HG03354 (cell line): ENCODE data around the gene KCNIP1.

Experiments used
- ATAC-seq: cut with Tn5 transposase; IDR thresholded peaks from one replicate; pipeline ENCODE4 v1.9.1; 2021; ENCODE audit warnings: mild to moderate bottlenecking; ENCODE audit not compliant: unreplicated experiment, poor library complexity, severe bottlenecking

Gene KCNIP1

DNA sequence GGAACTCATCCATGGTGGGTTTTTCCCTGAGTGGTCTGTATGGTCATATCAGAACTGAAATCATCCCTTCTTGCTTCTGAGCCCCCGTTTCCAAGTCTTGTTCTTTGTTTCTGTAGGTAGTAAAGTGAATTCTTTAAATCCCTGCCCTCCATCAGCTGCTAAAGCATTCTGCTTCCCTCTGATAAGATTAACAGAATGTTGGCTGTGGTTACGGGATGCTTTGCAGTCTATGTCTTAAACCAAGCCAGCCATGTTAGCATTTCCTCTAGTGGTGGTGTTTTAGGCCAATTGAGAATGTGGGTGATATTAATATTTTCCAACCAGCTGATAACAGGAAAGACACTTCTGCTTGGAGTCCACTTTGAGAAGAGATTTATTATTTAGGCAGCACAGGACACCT is 22.0 kb upstream of the KCNIP1 start:
- ATAC-seq: no peak

DNA sequence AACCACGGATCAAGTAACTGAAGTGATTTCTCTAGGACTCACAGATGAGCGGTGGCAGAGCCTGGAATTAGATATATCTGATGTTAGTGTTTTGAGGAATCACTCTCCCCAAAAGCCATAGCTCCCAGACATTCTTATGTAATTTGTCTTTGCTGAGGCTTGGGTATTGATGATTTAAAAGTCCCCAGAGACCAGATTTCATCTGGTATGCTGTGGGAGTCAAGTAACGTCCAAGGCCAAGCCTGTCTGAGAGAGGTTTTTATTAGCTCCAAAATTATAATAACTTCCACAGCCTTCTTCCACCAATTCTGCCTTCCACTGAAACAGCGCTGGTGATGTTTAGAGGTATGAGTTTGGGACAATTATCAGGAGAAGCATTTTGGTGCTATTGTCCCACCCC is 21.3 kb upstream of the KCNIP1 start:
- ATAC-seq: no peak

DNA sequence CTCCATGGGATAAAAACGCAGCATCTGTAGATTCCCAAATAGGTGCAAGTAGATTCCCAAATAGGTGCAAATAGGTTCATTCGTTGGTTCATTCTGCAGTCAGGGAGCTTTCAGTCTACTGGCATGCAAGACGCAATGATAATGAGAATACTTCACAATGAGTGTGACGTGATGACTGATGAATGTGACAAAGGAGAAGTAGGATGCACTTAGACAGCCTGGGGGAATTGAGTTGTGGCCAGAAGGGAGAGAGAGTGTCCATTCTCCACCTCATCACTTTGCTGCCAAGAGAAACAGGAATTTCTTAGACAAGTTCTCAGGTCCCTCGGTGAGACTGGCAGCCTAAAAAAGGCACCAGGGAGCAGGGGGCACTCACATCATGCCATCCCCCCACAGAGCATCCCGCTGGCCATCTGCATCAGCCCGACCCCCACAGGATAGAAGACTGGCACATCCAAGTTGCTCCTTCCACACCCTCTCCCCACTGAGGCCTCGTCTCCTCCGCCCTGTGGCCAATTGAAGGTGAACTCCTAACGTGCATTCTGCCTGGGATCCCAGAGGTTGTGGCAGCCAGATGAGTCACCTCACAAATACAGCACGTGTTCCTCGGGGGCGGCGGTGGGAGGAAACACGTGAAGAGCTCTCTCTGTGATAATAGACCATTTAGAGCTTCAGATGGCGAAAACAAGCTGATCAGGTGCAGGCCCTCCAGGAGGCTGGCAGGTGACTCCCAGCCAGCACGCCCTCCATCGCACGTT is 19.9 kb upstream of the KCNIP1 start:
- no peak for ATAC-seq

DNA sequence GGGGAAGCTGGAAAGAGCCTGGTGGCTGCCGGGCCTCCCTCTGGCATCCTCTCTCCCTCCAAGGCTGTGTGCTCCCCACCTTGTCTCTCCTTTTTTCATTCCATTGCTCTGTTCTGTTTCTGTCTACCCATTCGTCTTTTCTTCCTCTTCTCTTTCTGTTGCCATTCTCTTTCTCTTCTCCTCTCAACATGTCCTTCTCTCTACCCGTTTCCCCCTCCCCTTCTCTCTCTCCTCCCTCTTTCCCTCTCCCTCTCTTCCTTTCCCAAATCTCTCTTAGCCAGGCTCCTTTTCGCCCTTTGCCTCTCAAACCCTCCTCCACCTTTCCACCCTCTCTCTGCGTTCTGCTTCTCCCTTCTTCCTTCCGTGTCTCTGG is 19.4 kb upstream of the KCNIP1 start:
- ATAC-seq: no peak

DNA sequence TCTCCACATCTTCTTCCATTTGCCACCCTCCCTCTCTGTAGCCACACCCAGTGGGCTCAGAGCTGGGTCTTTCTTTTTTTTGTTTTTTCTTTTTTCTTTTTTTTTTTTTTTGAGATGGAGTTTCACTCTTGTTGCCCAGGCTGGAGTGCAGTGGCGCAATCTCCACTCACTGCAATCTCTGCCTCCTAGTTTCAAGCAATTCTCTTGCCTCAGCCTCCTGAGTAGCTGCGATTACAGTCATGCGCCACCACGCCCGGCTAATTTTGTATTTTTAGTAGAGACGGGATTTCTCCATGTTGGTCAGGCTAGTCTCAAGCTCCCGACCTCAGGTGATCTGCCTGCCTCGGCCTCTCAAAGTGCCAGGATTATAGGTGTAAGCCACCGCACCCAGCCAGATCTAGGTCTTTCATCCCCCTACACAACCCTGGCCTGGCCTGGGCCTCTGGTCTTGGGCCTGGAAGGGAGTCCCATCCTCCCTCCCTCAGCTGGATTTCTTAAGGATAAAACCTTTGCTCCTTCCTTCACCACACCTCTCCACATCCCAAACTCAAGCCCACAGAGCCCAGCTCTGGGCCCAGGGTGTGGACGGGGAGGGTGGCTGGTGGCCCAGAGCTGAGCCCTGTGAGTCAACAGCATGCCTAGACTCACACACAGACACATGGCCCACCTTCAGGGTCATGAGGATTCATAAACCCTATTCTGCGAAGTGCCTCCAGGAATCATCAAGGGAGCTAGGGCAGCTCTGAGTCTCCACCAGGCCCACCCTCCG is 18.8 kb upstream of the KCNIP1 start:
- no peak for ATAC-seq

DNA sequence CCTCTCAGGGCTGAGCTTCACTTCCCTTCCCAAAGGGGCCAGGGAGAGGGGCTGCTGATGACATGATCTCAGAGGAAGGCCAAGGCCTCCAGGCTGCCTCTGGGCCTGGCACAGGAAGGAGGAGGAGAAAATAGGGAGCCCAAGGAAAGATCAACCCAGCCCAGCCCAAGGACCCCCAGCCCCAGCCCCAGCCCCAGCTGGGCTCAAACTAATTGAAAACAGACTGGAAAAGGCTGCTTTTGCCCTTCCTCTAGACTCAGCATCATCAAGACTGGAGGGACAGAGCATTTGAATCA is 18.3 kb upstream of the KCNIP1 start:
- no peak for ATAC-seq

DNA sequence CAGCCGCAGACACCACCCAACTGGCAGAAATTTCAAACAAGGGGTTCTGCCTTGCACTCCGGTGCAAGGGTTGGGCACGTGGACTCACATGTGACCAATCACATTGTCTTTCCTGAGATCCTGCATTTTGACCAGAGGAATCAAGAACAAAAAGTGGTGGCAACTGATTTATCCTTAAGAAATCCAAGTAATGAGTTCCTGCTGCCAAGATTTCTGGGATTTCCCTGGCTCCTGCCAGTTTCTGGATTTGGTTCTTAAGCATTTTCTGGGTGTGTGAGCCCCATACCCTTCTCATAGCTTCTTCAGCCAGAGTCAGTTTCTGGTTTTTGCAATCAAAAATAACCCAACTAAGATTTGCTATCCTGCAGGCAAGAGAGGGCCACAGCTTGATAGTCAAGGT is 17.4 kb upstream of the KCNIP1 start:
- no peak for ATAC-seq

DNA sequence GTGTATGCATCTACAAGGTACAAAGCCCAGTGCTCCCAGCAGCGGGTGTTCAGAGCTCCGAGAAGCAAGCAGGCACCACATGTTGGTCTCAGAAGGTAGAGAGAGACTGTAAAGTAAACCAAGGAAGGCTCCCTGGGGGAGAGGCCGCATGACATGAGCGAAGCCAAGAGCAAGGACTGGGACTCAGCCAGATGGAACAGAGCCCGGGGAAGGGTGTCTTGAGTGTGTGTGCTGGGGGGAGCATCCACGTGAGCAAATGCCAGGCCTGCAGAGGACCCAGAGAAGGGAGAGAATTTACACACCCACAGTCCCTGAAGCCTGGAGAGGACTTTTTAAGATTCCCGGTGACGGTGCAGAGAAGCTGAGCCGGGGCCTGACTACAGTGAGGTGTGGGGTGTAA is 15.2 kb upstream of the KCNIP1 start:
- ATAC-seq: no peak

DNA sequence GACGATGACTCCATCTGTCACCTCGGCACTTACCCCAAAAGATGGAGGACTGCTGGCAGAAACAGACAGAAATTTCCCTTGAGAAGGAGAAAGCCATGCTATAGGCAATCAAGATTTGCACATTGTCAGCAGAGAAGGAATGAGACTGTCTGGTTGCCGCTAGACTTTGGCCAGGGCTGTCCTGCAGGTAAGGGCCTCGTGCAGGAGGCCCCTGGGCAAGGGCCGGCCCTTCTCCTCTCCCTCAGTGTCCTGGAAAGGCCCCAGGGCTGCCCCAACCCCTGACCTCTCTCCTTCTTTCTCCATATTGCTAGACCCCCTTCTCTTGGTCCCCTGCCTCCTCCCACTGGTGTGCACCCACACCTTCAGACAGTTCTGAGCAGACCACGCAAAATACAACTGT is 14.6 kb upstream of the KCNIP1 start:
- ATAC-seq: no peak

DNA sequence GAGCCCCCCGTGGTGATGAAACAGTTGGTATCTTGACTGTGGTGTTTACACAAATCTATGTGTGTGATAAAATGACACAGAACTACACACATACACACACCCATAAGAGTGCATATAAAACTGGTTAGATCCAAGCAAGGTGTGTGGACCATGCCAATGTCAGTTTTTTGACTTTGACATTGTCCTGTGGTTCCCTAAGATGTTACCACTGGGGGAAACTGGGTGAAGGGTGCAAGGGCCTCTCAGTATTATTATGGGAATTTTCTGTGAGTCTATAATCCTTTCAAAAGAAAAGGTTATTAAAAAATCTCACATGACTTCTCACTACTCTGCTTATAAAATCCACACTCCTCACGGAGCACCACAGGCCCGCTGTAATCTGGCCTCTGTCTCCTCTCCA is 13.4 kb upstream of the KCNIP1 start:
- ATAC-seq: no peak

DNA sequence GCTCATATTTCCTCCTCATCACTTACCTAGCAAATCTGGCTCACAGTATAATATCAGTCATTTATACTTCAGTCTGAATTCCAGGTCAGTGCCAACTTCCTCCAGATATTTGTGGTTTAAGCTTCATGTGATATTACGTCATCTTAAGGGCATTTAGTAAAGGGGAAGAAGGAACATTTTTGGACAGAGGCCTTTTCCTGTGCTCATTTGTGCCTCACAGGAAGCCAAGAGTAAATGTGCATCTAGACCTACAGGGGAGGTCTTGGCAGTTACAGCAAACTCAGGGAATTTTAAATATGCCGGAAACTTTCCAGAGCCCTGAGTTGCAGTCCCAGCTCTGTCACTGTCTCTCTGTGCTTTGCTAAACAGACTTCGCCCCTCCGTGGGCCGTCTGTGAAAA is 12.3 kb upstream of the KCNIP1 start:
- no peak for ATAC-seq

DNA sequence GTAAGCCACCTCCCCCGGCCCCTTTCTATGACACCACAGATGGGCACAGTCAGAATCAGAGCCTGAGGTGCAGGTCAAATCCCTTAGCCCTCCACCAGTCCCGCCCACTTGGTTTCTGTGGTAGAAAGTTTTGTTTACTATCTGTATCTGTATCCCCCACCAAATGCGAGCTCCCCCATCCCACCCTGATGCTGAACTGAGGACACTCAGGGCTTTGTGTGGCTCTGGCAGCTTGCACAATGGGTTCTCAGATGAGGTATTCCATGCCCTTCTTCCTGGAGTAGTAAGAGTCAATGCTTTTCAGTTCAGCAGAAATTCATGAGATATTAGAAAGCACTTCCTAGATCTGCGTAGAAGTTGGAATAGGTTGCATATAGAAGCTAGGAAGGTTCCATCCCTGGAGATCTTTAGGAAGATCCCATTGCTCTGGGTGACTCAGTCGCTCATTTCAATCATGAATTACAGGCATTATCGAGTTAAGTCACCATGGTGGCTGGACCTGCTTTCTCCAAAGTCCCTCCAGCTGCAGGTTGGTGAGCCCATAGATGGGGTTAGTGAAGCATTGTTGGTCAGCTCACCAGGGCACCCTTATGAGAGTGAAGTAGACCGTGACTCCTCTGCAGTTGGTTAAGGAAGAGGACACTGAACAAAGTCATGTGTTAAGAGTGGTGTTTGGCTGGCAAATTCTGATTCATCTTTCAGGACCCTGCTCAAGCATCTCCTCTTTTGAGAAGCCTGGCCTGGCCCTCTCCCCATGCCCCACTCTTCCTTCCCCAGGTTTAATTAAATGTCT is 10.6 kb upstream of the KCNIP1 start:
- no peak for ATAC-seq

DNA sequence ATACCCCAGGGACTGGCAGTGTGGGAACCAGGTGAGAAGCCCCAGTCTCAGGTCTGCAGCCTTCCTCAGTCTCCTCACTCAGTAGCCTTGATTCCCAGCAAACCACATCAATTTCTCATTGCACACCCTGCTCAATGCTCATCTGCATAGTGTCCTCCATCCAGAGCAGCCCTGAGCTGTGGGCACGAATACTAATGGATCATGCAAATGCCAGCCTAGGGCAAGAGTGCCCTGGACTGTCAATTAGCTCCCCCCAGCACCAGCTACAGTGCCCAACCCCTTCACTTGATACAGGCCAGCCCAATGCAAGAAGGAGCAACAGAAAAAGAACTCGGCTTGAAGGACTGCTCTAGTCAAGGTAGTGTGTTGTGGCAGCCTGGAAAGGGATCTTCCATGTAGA is 9.8 kb upstream of the KCNIP1 start:
- ATAC-seq: no peak

DNA sequence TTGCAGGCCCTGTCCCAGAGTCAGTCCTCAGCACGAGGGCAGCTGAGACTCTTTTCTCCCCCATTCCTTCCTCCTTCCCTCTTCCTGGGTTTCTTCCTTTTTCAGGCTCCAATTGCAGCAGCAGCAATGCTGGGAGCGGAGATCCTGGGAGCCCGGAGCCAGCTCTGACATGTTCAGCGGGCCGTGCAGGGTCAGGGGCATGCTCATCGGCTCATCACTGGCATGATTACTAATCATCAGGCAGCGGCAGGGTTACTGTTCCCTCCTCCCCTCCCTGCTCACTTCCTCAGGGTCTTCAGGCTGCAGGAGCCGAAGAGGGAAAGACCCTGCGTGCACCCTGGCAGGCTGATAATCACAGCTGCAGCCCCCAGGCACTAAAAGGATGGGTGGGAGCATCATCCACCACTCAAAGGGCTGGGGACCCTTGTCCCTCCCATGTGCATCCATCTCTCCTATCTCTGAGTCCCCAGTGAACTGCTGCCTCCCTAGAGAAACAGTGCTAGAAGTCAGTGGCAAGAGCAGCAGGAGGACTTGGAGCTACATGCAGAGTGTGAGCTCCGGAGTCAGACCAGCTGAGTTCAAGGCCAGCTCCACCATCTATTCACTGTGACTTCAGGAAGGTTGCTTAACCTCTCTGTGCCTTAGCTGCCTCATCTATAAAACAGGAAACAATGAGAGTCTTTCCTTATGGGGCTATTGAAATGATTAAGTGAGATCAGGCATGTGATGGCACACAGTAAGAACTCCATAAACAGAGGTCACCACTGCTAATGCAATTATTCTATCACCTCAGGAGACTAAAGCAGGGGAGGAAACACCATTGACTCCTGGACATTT is 7.8 kb upstream of the KCNIP1 start:
- no peak for ATAC-seq

DNA sequence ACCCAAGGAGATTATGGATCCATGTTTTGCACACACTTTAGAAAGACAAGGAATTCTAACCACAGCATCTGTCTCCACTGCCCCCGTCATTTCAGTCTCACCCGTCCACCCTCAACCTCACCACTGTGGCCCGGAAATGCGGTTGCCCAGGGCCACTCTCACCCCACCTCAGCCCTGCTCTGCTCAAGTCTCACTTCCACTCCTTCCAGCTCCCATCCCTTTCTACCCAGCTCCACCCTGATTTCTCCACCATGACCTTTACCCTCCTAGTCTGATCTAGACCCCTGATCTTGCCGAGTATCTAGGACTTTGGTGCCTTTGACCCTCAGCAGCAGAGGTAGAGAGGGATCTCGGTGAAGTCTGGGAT is 7.2 kb upstream of the KCNIP1 start:
- ATAC-seq: no peak

DNA sequence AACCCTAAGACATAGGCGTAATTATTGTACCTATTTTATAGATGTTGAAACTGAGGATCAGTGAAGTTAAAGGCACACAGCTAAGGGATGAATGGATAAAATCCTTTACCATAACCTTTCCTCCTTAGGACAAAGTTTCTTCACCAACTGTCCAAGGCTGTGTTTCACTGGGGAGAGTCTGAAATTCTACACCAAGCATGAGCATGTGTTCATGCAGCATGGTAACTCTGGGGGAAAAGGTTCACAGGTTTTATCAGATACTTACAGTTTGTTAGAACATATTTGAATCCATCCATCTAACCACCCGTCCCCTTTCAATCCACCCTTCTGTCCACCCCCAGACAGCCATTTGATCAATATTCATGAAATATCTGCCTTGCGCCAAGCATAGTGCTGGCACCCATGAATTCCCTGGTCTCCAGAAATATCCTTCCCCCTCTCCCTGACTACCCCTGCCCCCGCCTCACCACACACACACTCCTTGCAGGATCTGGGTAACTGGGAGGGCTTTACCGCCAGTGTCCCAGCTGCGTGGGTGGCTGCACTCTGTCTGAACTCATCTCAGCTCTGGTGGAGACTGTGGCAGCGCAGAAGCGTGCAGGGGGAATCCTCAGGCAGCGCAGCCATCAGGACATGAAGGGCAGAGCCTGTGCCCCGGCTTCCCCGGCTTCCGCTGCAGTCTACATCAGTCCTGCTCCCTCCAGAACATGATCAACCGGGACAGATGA is 6.3 kb upstream of the KCNIP1 start:
- ATAC-seq: no peak

DNA sequence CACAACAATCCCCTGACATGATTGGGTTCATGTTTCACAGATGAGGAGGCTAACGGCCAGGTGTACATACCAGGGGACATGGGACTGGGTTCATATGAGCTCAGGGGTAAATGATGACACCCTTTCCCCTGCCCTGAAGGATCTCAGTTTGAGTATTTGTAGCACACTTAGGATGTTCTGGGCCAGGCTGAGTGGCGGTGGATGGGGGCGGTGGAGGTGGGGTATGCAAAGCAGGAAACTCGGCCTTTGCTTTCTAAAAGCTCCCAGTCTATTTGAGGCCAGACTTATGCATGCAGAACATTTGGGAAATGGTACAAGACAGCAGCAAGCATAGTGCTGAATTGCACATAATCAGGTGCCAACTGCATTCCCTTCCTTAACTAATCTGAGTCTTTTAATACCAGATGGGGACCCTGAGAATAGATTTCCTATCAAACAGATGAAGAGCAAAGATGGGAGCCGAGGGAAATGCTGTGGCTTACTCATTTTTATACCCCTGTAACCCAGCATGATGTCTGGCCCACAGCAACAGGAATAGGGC is 4.9 kb upstream of the KCNIP1 start:
- no peak for ATAC-seq

DNA sequence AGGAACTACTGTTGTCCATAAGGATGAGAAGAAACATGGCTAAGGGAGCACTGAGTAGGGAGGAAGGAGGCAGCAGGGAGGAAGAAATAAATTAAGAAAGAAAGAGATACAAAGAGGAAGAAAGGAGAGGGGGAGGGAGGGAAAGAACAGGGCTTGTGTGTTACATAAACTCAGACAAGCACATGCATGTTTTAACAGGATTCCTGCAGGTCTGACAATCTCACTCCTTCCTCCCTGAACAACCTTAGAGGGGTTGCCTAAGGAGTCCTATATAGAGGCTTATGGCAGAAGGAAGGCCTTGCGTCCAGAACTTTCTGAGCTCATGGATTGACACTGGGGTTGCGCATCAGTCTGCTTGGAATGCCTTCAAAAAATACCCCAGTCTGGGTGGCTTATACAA is 4.2 kb upstream of the KCNIP1 start:
- ATAC-seq: no peak

DNA sequence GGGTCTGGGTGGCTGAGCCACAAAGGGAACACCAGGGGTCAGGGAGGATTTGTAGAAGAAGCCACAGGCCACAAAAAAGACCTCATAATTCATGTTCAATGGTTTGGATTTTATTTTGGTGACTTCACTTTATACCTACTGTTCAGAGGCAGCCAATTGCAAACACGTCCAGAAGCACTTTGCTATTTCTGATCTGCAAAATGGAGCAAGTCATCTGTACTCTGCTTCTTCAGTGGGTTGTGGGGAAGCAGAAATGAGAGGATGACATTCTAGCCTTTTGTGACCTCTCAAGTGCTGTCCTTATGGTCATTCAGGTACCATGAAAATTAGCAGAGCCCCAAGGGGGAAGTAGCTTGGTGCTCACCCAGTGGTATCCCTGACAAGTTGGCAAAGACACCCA is 2.5 kb upstream of the KCNIP1 start:
- no peak for ATAC-seq
